Loucy (cell line): ENCODE data around the gene PLEKHA6.

Experiments
- EZH2phosphoT487 ChIP-seq: fragments of 200-600 bp; IDR thresholded peaks from 2 replicates; pipeline ENCODE4 v1.6.1; 2018; ENCODE audit warnings: antibody characterized with exemption, mild to moderate bottlenecking, moderate library complexity, borderline replicate concordance
- TF ChIP-seq, protein P1 (sequence below): fragments of 200-600 bp; sonication (generic); conservative IDR thresholded peaks from 2 replicates; pipeline ENCODE4 v1.5.1; 2014; ENCODE audit warnings: mild to moderate bottlenecking, antibody characterized with exemption, low read length

GRCh38 chr1:204319027-204319426 is 40.7 kb downstream of the PLEKHA6 start:
- TF ChIP-seq, protein P1, sequence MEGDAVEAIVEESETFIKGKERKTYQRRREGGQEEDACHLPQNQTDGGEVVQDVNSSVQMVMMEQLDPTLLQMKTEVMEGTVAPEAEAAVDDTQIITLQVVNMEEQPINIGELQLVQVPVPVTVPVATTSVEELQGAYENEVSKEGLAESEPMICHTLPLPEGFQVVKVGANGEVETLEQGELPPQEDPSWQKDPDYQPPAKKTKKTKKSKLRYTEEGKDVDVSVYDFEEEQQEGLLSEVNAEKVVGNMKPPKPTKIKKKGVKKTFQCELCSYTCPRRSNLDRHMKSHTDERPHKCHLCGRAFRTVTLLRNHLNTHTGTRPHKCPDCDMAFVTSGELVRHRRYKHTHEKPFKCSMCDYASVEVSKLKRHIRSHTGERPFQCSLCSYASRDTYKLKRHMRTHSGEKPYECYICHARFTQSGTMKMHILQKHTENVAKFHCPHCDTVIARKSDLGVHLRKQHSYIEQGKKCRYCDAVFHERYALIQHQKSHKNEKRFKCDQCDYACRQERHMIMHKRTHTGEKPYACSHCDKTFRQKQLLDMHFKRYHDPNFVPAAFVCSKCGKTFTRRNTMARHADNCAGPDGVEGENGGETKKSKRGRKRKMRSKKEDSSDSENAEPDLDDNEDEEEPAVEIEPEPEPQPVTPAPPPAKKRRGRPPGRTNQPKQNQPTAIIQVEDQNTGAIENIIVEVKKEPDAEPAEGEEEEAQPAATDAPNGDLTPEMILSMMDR: no peak
- TF ChIP-seq EZH2phosphoT487: no peak
